HCT116 (cell line): ENCODE results near the gene ERC2. TPM values are rescaled to one million over a fixed set of nuclear protein-coding genes. Genes with fewer than 3 reads are reported as not detected.

Experiments used
- ATAC-seq: fragments of 200-7000 bp; cut with Tn5 transposase; 2 replicates; pipeline ENCODE4 v1.9.1; 2020; ENCODE audit warnings: mild to moderate bottlenecking, moderate library complexity
- BruUV-seq: library from RNA; stranded (reverse); fragments of 400-500 nt; replicated peaks from 2 replicates; lab custom pipeline; 2021; lab: Mats Ljungman, UMichigan
- CTCF ChIA-PET: fragments of 300-600 bp; sonication (Branson Sonifier 250); formaldehyde crosslinking; loops from one replicate; lab custom pipeline; 2021; ENCODE audit warnings: antibody characterized with exemption; lab: Charles Lee
- POLR2A ChIA-PET: fragments of 300-600, 350-600 bp; sonication (Branson Sonifier 250); formaldehyde crosslinking; loops from one replicate; lab custom pipeline; 2021; ENCODE audit warnings: antibody characterized with exemption; lab: Charles Lee
- RAD21 ChIA-PET, 2 experiments: fragments of 300-600 bp; sonication (Branson Sonifier 250); formaldehyde crosslinking; loops; one replicate each; lab custom pipeline; 2023; ENCODE audit warnings: low total read pairs in 2 of 2; ENCODE audit not compliant: uncharacterized antibody in 2 of 2, unreplicated experiment in 2 of 2, low non-redundant PET in 1 of 2; lab: Charles Lee
- DNase-seq: peaks from one replicate; pipeline ENCODE4 v3.0.0-alpha.2; 2010; ENCODE audit warnings: low read depth, low spot score
- H2AFZ ChIP-seq: fragments of 200-600 bp; shearing (Covaris generic), sonication (generic); 2 replicates; pipeline ENCODE4 v1.6.1; 2017; ENCODE audit warnings: low read depth, mixed run types, mixed read lengths, antibody characterized with exemption, low read length; ENCODE audit not compliant: poor library complexity, severe bottlenecking
- H3K27ac ChIP-seq: 2 replicates; pipeline ENCODE4 v1.5.1; 2012; ENCODE audit warnings: low read depth, low read length
- H3K27me3 ChIP-seq: fragments of 200-600 bp; sonication (generic); 2 replicates; pipeline ENCODE4 v1.6.1; 2016; ENCODE audit warnings: mixed run types, low read length, mixed read lengths; ENCODE audit not compliant: insufficient read depth
- H3K36me3 ChIP-seq, 2 experiments: fragments of 200-500 bp in 1 of 2; fragments of 200-600 bp in 1 of 2; sonication (Bioruptor generic) in 1 of 2; sonication (generic) in 1 of 2; 2 replicates each; pipeline versions ENCODE4 v1.5.1 to v1.6.1; 2014 to 2016; ENCODE audit warnings: low read length in 2 of 2, inconsistent platforms in 1 of 2, mixed read lengths in 1 of 2, mixed run types in 1 of 2; ENCODE audit not compliant: insufficient read depth in 2 of 2, control insufficient read depth in 1 of 2
- H3K4me1 ChIP-seq, 2 experiments: fragments of 200-600 bp in 1 of 2; sonication (generic) in 1 of 2; 2 replicates each; pipeline versions ENCODE4 v1.5.1 to v1.6.1; 2012 to 2017; ENCODE audit warnings: low read length in 2 of 2, inconsistent platforms in 1 of 2, mild to moderate bottlenecking in 1 of 2, mixed read lengths in 1 of 2, mixed run types in 1 of 2, moderate library complexity in 1 of 2; ENCODE audit not compliant: insufficient read depth in 2 of 2, control insufficient read depth in 1 of 2
- H3K4me2 ChIP-seq: fragments of 200-600 bp; sonication (generic); 2 replicates; pipeline ENCODE4 v1.6.1; 2017; ENCODE audit warnings: mixed run types, low read length, mixed read lengths
- H3K4me3 ChIP-seq, 2 experiments: fragments of 200-600 bp in 1 of 2; sonication (generic) in 1 of 2; replicated peaks in 1 of 2; 2 replicates each; pipeline ENCODE4 v1.5.1; 2011 to 2016; ENCODE audit warnings: low read length in 2 of 2, control low read depth in 1 of 2, low read depth in 1 of 2, mild to moderate bottlenecking in 1 of 2, mixed read lengths in 1 of 2, mixed run types in 1 of 2
- H3K79me2 ChIP-seq: fragments of 200-600 bp; sonication (generic); 2 replicates; pipeline ENCODE4 v1.6.1; 2017; ENCODE audit warnings: mild to moderate bottlenecking, mixed run types, low read length, moderate library complexity, mixed read lengths; ENCODE audit not compliant: insufficient read depth
- H3K9ac ChIP-seq: fragments of 200-600 bp; sonication (generic); 2 replicates; pipeline ENCODE4 v1.6.1; 2016; ENCODE audit warnings: low read length, mixed read lengths
- H3K9me2 ChIP-seq: fragments of 200-600 bp; sonication (generic), shearing (Covaris generic); 2 replicates; pipeline ENCODE4 v1.6.1; 2017; ENCODE audit warnings: mixed run types, mild to moderate bottlenecking, moderate library complexity; ENCODE audit not compliant: insufficient read depth
- H3K9me3 ChIP-seq, 2 experiments: fragments of 200-500 bp in 1 of 2; fragments of 200-600 bp in 1 of 2; sonication (Bioruptor generic) in 1 of 2; sonication (generic) in 1 of 2; 2 replicates each; pipeline ENCODE4 v1.6.1; 2014 to 2017; ENCODE audit warnings: low read length in 2 of 2, mixed read lengths in 2 of 2, inconsistent platforms in 1 of 2, low read depth in 1 of 2, mild to moderate bottlenecking in 1 of 2, mixed run types in 1 of 2, moderate library complexity in 1 of 2; ENCODE audit not compliant: control insufficient read depth in 1 of 2, insufficient read depth in 1 of 2
- H4K20me1 ChIP-seq: fragments of 200-600 bp; sonication (generic), shearing (Covaris generic); 2 replicates; pipeline ENCODE4 v1.6.1; 2017; ENCODE audit warnings: mixed run types, mild to moderate bottlenecking, moderate library complexity; ENCODE audit not compliant: insufficient read depth
- CBX3 ChIP-seq: IDR thresholded peaks from 2 replicates; pipeline ENCODE4 v1.6.1; 2012; ENCODE audit warnings: low read depth
- CEBPB ChIP-seq: IDR thresholded peaks from 2 replicates; pipeline ENCODE4 v1.6.1; 2012; ENCODE audit warnings: low read depth
- FOSL1 ChIP-seq: IDR thresholded peaks from 2 replicates; pipeline ENCODE4 v1.6.1; 2012; ENCODE audit warnings: low read depth
- MAX ChIP-seq: IDR thresholded peaks from 2 replicates; pipeline ENCODE4 v1.6.1; 2012
- POLR2AphosphoS5 ChIP-seq: IDR thresholded peaks from 2 replicates; pipeline ENCODE4 v1.6.1; 2011; ENCODE audit warnings: mild to moderate bottlenecking, low read depth, low read length, moderate library complexity
- RAD21 ChIP-seq: IDR thresholded peaks from 2 replicates; pipeline ENCODE4 v1.6.1; 2012; ENCODE audit warnings: low read depth, mild to moderate bottlenecking
- REST ChIP-seq: IDR thresholded peaks from 2 replicates; pipeline ENCODE4 v1.6.1; 2012; ENCODE audit warnings: low read depth
- SRF ChIP-seq: IDR thresholded peaks from 2 replicates; pipeline ENCODE4 v1.6.1; 2012; ENCODE audit warnings: low read depth
- TCF7L2 ChIP-seq: IDR thresholded peaks from 2 replicates; pipeline ENCODE4 v1.7.0; 2011; ENCODE audit warnings: borderline replicate concordance, inconsistent platforms; ENCODE audit not compliant: insufficient read depth, insufficient read length; ENCODE audit errors: extremely low read depth
- ZBTB33 ChIP-seq: IDR thresholded peaks from 2 replicates; pipeline ENCODE4 v1.6.1; 2011; ENCODE audit warnings: mild to moderate bottlenecking, low read length, moderate library complexity; ENCODE audit not compliant: insufficient replicate concordance; ENCODE audit errors: extremely low read depth
- ZFX ChIP-seq: fragments of 450-650 bp; IDR thresholded peaks from 2 replicates; pipeline ENCODE4 v1.6.1; 2017
- ZNF274 ChIP-seq: fragments of 200-500 bp; sonication (Bioruptor generic); IDR thresholded peaks from 2 replicates; pipeline ENCODE4 v1.6.1; 2014; ENCODE audit warnings: mild to moderate bottlenecking, low read depth, low read length, inconsistent platforms
- intact Hi-C: fragments of 100-400 bp; cut with micrococcal nuclease; formaldehyde crosslinking; loops from 2 replicates; pipeline ENCODE4 v1.10.0; 2022
- total RNA-seq: library from RNA; stranded (reverse); gene quantifications from one replicate; pipeline ENCODE4 v1.2.1, GENCODE V29; 2021; ENCODE audit not compliant: unreplicated experiment

Gene ERC2
- total RNA-seq, 1 experiment from 2014 or later = not detected

GRCh38 chr3:55989366-55989765, 478.9 kb downstream of the ERC2 start:
- ChIA-PET POLR2A (no interaction called here), CTCF (no interaction called here)
- intact Hi-C loops = no loop called here

More at GRCh38 chr3:55989366-55989765, 478.9 kb downstream of the ERC2 start:
- Histone ChIP-seq H3K9me3 (no peaks in the 10 kb centered on the region), H3K4me2 (no peak overlapping the region), H3K27ac (no peak overlapping the region), H3K36me3 (no peaks in the 10 kb centered on the region; a peak in 1 of 4 replicates), H4K20me1 (no peaks in the 10 kb centered on the region), H3K4me1 (no peaks in the 10 kb centered on the region), H3K9ac (no peak overlapping the region), H3K9me2 (no peaks in the 10 kb centered on the region), H3K27me3 (no peaks in the 10 kb centered on the region), H3K4me3 (no peak overlapping the region), H3K79me2 (no peaks in the 10 kb centered on the region), H2AFZ (no peak overlapping the region)
- ATAC-seq = no peak
- BruUV-seq = no TSS peak
- TF ChIP-seq RAD21 (no peak), MAX (no peak), CEBPB (no peak), TCF7L2 (no peak), SRF (no peak), ZNF274 (no peak), CBX3 (no peak), ZBTB33 (no peak), POLR2AphosphoS5 (no peak), ZFX (no peak), REST (no peak), FOSL1 (no peak)
- DNase-seq = no peak
- RAD21 ChIA-PET = no interaction called here
